Spleen (tissue), 13 donors: ENCODE results near the gene NACA. TPM values are rescaled to one million over a fixed set of nuclear protein-coding genes. Genes with fewer than 3 reads are reported as not detected.
A peak's percentile ranks its signal among the peaks of the same experiment; 100 is the strongest.

Source experiments
- DNase-seq: peaks from one replicate; pipeline ENCODE4 v3.0.0-alpha.2; 2020
- H3K27ac ChIP-seq, 8 donors: fragments of 200-600 bp; sonication (generic) in 7 of 8; 1 replicate in 4 of 8; 2 replicates in 4 of 8; pipeline versions ENCODE4 v1.5.0 to v1.8.0; 2016 to 2021; ENCODE audit warnings: inconsistent platforms in 4 of 8, mild to moderate bottlenecking in 4 of 8, moderate library complexity in 1 of 8
- H3K27me3 ChIP-seq, 7 donors: fragments of 200-600 bp; sonication (generic) in 6 of 7; replicated peaks in 1 of 7; 1 replicate in 4 of 7; 2 replicates in 3 of 7; pipeline versions ENCODE4 v1.5.0 to v1.8.0; 2016 to 2021; ENCODE audit warnings: inconsistent platforms in 3 of 7, mild to moderate bottlenecking in 1 of 7
- H3K36me3 ChIP-seq, 6 donors: fragments of 200-600 bp; sonication (generic) in 5 of 6; 1 replicate in 4 of 6; 2 replicates in 2 of 6; pipeline versions ENCODE4 v1.5.0 to v1.8.0; 2016 to 2021; ENCODE audit warnings: inconsistent platforms in 2 of 6
- H3K4me1 ChIP-seq, 6 donors: fragments of 200-600 bp; sonication (generic) in 5 of 6; 1 replicate in 3 of 6; 2 replicates in 3 of 6; pipeline versions ENCODE4 v1.5.0 to v1.8.0; 2016 to 2021; ENCODE audit warnings: inconsistent platforms in 3 of 6
- H3K4me3 ChIP-seq, 8 donors: fragments of 200-600 bp; sonication (generic) in 7 of 8; 1 replicate in 4 of 8; 2 replicates in 4 of 8; pipeline versions ENCODE4 v1.5.0 to v1.8.0; 2016 to 2021; ENCODE audit warnings: inconsistent platforms in 4 of 8, mild to moderate bottlenecking in 4 of 8, moderate library complexity in 2 of 8
- H3K9me3 ChIP-seq, 8 donors: fragments of 200-600 bp; sonication (generic) in 7 of 8; 1 replicate in 4 of 8; 2 replicates in 4 of 8; pipeline versions ENCODE4 v1.5.0 to v1.8.0; 2016 to 2021; ENCODE audit warnings: inconsistent platforms in 4 of 8
- POLR2A ChIP-seq, 3 donors: fragments of 450-650 bp; IDR thresholded peaks; one replicate each; pipeline ENCODE4 v1.5.1; 2017; ENCODE audit warnings: antibody characterized with exemption in 3 of 3, mild to moderate bottlenecking in 1 of 3
- POLR2AphosphoS5 ChIP-seq, 3 donors: sonication (generic); formaldehyde crosslinking; IDR thresholded peaks; one replicate each; pipeline ENCODE4 v1.5.1; 2017; ENCODE audit warnings: antibody characterized with exemption in 3 of 3
- WGBS, 5 donors: extraction: QIAGEN DNeasy Blood & Tissue Kit in 3 of 5; methylation state at CpG; one replicate each; pipeline versions ENCODE4 v1.1.5 to v1.1.7; 2013 to 2018; 5-methylcytosine and 5-hydroxymethylcytosine counted together
- intact Hi-C: fragments of 100-400 bp; cut with DNase I; formaldehyde crosslinking; loops from one replicate; pipeline ENCODE4 v1.15.0; 2023; ENCODE audit warnings: low total_unique reads
- long read RNA-seq, 2 donors: transcript quantifications; one replicate each; lab custom pipeline, GENCODE V29; 2026
- polyA plus RNA-seq, 3 donors: library from polyadenylated mRNA; stranded (reverse); fragments of 200-250 nt; gene quantifications; one replicate each; pipeline ENCODE4 v1.2.1, GENCODE V29; 2013
- total RNA-seq, 7 donors: library from RNA; depleted of rRNA in 3 of 7; stranded (reverse); fragments of >200 nt in 3 of 7; fragmentation: NEBNext Ultra II Directional in 4 of 7; extraction: Animal tissue kit (Norgen Biotek cat#: 25700) in 4 of 7; gene quantifications; one replicate each; pipeline versions ENCODE4 v1.1.0 to v1.2.1, GENCODE V29; 2016 to 2021
- TF ChIP-seq, protein P1 (sequence below), 11 experiments: fragments of 200-600 bp in 7 of 11; fragments of 450-650 bp in 4 of 11; sonication (generic) in 4 of 11; IDR thresholded peaks in 8 of 11; conservative IDR thresholded peaks in 3 of 11; 1 replicate in 7 of 11; 2 replicates in 4 of 11; pipeline versions ENCODE4 v1.4.0 to v1.8.0; 2016 to 2021; ENCODE audit warnings: antibody characterized with exemption in 11 of 11, inconsistent platforms in 4 of 11, mild to moderate bottlenecking in 1 of 11
- donor health status: healthy with polysubstance abuse.
- donor health status: DM: no; HTN: no; CAD: no; lungs with moderate emphysema.
- donor health status: DM: no; HTN: no; CAD: no.
- donor health status: Bipolar disorder and iron deficiency.
- donor health status: healthy.
- donor health status: DM: no; HTN: no; CAD: no.
- donor health status: DM: yes; HTN: yes; CAD: no.

NACA gene
- total RNA-seq (100 to 1,000 TPM; 535 to 885 (median 701) TPM), polyA plus RNA-seq (1,000 to 10,000 TPM; 1,928 to 3,231 (median 2,748) TPM)
- long read RNA-seq, donor 1, transcript NACA-201 (8 exons, 2,690 nt): major isoform, 413 of 673 reads
- long read RNA-seq, donor 1, transcript NACA-202 (8 exons, 1,059 nt): minor isoform, 14 of 673 reads
- long read RNA-seq, donor 1, transcript NACA-204 (8 exons, 802 nt): minor isoform, 30 of 673 reads
- long read RNA-seq, donor 1, partial matches to known transcripts: 177 of 673 reads
- long read RNA-seq, donor 1, other reads (novel, unspliced or antisense): 27 of 673 reads
- long read RNA-seq, donor 2, transcript NACA-202 (8 exons, 1,059 nt): minor isoform, 17 of 542 reads
- long read RNA-seq, donor 2, transcript NACA-201 (8 exons, 2,690 nt): major isoform, 354 of 542 reads
- long read RNA-seq, donor 2, transcript NACA-204 (8 exons, 802 nt): minor isoform, 16 of 542 reads
- long read RNA-seq, donor 2, partial matches to known transcripts: 135 of 542 reads
- long read RNA-seq, donor 2, other reads (novel, unspliced or antisense): 13 of 542 reads

DNA sequence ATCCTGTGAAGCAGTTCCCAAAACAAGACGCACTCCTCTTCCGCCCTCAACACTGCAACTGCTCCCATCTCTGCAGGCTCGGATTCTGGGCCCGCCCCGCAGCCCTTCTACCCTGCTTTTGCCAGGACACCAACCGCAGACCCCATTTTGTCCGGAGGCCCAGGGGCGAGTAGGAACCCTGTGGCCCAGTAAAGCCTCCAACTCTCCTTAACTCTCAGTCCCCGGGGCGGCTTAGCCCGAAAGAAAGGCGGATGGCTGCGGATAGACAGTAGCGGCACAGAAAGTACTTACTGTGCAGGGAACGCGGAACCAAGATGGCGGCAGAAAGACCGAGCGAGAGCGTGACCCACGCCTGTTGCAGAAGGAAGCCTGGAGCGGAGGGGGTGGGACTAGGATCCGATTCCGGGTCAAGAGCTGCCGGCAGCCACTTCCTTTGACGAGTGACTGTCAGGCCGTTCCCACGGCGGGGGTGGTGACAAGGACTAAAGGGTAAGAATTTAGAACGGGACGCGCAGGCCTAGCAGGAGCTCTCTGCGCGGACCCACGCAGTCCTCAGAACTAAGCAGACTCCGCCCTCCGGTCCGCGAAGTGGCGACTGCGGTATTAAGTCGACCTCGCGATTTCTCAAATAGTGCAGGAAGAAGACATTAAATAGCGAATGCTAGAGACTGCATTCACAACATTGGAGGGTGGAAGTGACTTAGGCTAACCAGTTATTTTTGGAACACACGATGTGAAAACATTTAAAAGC is at the start of gene NACA:
Gene NACA (minus strand): TSS at position 328 of the 751 bp plus-strand sequence. CDS start 778 bp downstream, outside the sequence.
- no peaks in the 10 kb centered on the region for H3K9me3 ChIP-seq
- H3K27me3 ChIP-seq: no peaks in the 10 kb centered on the region
- 0 to 1% (median 0%) methylated on average over 40 to 46 of the region's 46 CpGs for WGBS, 5 donors
- peak within 1 kb of the TSS; percentile 64 to 98 (median 76) for H3K4me3 ChIP-seq
- peaks cover 35 to 57% (median 48%) of the 10 kb centered on the region in 6 donors for H3K4me1 ChIP-seq
- intact Hi-C loops: no loop called here
- H3K27ac ChIP-seq: peak within 1 kb of the TSS; percentile 93 to 98 (median 95)
- peak; percentile 100 for DNase-seq
- H3K36me3 ChIP-seq: peaks cover 0 to 48% (median 11%) of the 10 kb centered on the region in 6 donors
- TF ChIP-seq POLR2AphosphoS5 (IDR thresholded peaks at IDR 0.05): peak; percentile 98 to 99 (median 98)
- TF ChIP-seq POLR2A (IDR thresholded peaks at IDR 0.05): peak; percentile 17 to 77 (median 71)
- TF ChIP-seq, protein P1, sequence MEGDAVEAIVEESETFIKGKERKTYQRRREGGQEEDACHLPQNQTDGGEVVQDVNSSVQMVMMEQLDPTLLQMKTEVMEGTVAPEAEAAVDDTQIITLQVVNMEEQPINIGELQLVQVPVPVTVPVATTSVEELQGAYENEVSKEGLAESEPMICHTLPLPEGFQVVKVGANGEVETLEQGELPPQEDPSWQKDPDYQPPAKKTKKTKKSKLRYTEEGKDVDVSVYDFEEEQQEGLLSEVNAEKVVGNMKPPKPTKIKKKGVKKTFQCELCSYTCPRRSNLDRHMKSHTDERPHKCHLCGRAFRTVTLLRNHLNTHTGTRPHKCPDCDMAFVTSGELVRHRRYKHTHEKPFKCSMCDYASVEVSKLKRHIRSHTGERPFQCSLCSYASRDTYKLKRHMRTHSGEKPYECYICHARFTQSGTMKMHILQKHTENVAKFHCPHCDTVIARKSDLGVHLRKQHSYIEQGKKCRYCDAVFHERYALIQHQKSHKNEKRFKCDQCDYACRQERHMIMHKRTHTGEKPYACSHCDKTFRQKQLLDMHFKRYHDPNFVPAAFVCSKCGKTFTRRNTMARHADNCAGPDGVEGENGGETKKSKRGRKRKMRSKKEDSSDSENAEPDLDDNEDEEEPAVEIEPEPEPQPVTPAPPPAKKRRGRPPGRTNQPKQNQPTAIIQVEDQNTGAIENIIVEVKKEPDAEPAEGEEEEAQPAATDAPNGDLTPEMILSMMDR (IDR thresholded peaks at IDR 0.05 in 8 of 11, conservative IDR thresholded peaks at IDR 0.05 in 3 of 11): peak in 2 of 11 experiments; percentile 17 to 33

DNA sequence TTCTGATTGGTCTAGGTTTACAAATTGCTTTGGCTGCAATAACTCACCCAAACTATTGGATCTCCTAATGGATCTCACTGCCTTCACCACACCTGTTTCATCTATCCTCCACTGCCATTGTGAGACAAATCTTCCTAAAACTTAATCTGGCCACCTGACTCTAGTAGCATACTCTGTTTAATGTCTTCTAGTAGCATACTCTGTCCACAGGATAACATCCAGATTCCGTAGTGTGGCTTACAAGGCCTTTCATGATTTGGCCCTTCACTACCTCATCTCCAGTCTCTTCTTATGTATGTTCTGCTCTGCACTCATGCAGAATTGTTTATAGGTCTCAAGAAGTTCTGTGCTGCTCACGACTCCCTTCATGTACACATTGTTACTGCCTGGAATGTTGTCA is 48.0 kb upstream of the NACA start:
- H3K27ac ChIP-seq: no peak overlapping the region
- no peaks in the 10 kb centered on the region for H3K9me3 ChIP-seq
- no peaks in the 10 kb centered on the region for H3K27me3 ChIP-seq
- peaks cover 0 to 54% (median 8%) of the 10 kb centered on the region in 6 donors for H3K4me1 ChIP-seq
- no peak overlapping the region for H3K4me3 ChIP-seq
- DNase-seq: no peak
- H3K36me3 ChIP-seq: peaks cover 0 to 21% (median 0%) of the 10 kb centered on the region in 6 donors
- TF ChIP-seq, protein P1 (IDR thresholded peaks at IDR 0.05 in 8 of 11, conservative IDR thresholded peaks at IDR 0.05 in 3 of 11): no peak
- TF ChIP-seq POLR2AphosphoS5 (IDR thresholded peaks at IDR 0.05): no peak
- TF ChIP-seq POLR2A (IDR thresholded peaks at IDR 0.05): no peak
- intact Hi-C loops: no loop called here
- WGBS, 5 donors: 81 to 94% (median 90%) methylated on average over 2 of the region's 2 CpGs

DNA sequence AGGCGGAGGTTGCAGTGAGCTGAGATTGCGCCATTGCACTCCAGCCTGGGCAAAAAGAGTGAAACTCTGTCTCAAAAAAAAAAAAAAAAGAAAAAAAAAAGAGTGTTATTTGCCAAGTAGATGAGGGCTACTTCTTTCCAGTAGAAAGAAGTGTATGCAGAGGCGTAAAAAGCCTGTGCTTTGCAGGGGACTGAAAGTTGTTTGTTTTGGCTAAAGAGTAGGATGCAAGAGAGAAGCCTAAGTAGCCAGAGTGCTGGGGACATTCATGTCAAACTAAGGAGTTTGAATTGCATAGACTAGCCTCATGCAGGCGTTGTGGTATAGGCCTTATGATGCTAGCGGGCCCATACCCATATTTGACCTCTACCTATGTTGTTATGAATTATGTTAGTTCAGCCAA is 47.5 kb upstream of the NACA start:
- no peak overlapping the region for H3K27ac ChIP-seq

More for the DNA sequence above, 47.5 kb upstream of the NACA start:
- Histone ChIP-seq H3K4me1 (peaks cover 0 to 57% (median 8%) of the 10 kb centered on the region in 6 donors), H3K36me3 (peaks cover 0 to 18% (median 0%) of the 10 kb centered on the region in 6 donors), H3K27me3 (no peaks in the 10 kb centered on the region), H3K9me3 (no peaks in the 10 kb centered on the region), H3K4me3 (no peak overlapping the region)
- no peak for TF ChIP-seq POLR2A (IDR thresholded peaks at IDR 0.05)
- no peak for TF ChIP-seq POLR2AphosphoS5 (IDR thresholded peaks at IDR 0.05)
- TF ChIP-seq, protein P1 (IDR thresholded peaks at IDR 0.05 in 8 of 11, conservative IDR thresholded peaks at IDR 0.05 in 3 of 11): no peak
- intact Hi-C loops: no loop called here
- no peak for DNase-seq
- WGBS, 5 donors: 71 to 97% (median 87%) methylated on average over 5 of the region's 5 CpGs
